ENCODE results near the gene CRYBA2. TPM values are rescaled to one million over a fixed set of nuclear protein-coding genes. Genes with fewer than 3 reads are reported as not detected.

CRYBA2 gene
- polyA plus RNA-seq, 2 donors: 0.47 to 0.49 TPM

DNA sequence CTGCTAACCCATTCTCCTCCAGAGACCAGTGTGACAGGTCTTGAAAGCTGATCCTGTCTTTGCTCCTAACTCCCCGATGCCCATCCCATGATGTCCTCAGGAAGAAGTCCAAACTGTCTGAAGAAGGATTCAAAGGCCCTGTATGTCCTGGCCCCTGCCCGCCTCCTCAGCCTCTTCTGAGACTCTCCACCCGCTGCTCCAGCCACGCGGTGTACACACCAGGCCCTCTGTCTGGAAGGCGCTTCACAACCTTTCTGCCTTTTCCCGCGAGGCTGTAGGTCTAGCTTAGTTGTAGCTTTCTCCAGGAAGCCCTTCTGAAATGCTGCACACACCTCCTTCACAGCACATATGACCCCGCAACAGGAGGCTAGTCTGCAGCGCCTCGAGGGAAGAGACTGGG lies 23.5 kb upstream of the CRYBA2 start:
- H3K36me3 ChIP-seq (ENCODE audit: control insufficient read depth in 2 of 2, insufficient read depth in 2 of 2, low read length in 1 of 2): no peaks in the 10 kb centered on the region
- no peaks in the 10 kb centered on the region for H3K27me3 ChIP-seq (ENCODE audit: control insufficient read depth in 1 of 2, insufficient read depth in 2 of 2, low read length in 2 of 2)
- no peak overlapping the region for H3K4me3 ChIP-seq (ENCODE audit: low read depth in 1 of 2, low read length in 2 of 2)
- H3K27ac ChIP-seq (ENCODE audit: low read depth in 2 of 2, low read length in 1 of 2): no peak overlapping the region
- H3K4me1 ChIP-seq (ENCODE audit: control insufficient read depth in 2 of 2, insufficient read depth in 2 of 2, low read length in 1 of 2): no peaks in the 10 kb centered on the region
- WGBS, 2 donors: 91 to 92% methylated on average over 11 of the region's 11 CpGs
- peaks cover 0 to 2% of the 10 kb centered on the region in 2 donors for H3K9me3 ChIP-seq (ENCODE audit: control insufficient read depth in 2 of 2, insufficient read depth in 1 of 2, low read depth in 1 of 2, low read length in 1 of 2)

- no peaks in the 10 kb centered on the region for H3K36me3 ChIP-seq (ENCODE audit: control insufficient read depth in 2 of 2, insufficient read depth in 2 of 2, low read length in 1 of 2)
- H3K4me3 ChIP-seq (ENCODE audit: low read depth in 1 of 2, low read length in 2 of 2): no peak overlapping the region
- no peaks in the 10 kb centered on the region for H3K4me1 ChIP-seq (ENCODE audit: control insufficient read depth in 2 of 2, insufficient read depth in 2 of 2, low read length in 1 of 2)
- no peak overlapping the region for H3K27ac ChIP-seq (ENCODE audit: low read depth in 2 of 2, low read length in 1 of 2)
- peaks cover 0 to 4% of the 10 kb centered on the region in 2 donors for H3K9me3 ChIP-seq (ENCODE audit: control insufficient read depth in 2 of 2, insufficient read depth in 1 of 2, low read depth in 1 of 2, low read length in 1 of 2)
- H3K27me3 ChIP-seq (ENCODE audit: control insufficient read depth in 1 of 2, insufficient read depth in 2 of 2, low read length in 2 of 2): no peaks in the 10 kb centered on the region
- WGBS, 2 donors: 84 to 87% methylated on average over 5 of the region's 5 CpGs
Observed at GRCh38 chr2:219010873-219011272, 17.7 kb upstream of the CRYBA2 start.

DNA sequence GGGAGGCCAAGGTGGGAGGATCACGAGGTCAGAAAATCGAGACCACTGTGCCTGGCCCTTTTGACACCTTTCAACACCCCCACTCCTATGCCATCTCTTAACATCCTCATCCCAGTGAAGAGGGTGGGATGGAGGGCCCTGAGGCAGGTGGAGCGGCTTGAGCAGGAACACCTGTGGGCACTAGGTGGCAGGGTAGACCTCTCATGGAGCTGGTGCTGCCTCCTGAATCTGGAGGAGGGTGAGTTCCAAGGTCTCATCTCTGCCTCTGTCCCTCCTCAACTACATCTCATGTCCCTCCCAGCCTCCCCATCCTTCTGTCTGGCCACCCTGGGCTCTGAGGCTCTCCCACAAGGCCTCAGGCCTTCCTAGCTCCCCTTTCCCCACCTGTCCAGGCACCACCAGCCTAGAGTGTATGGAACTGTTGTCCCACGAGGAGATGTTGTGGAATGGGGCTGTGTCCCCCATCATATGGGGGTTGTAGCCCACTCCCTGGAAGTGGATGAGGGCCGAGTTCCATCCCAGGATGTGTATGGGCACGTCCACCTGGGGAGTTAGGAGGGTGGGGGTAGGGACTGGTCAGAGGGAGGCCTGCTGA lies 17.0 kb upstream of the CRYBA2 start:
- Histone ChIP-seq H3K4me3 (ENCODE audit: low read depth in 1 of 2, low read length in 2 of 2) (no peak overlapping the region), H3K27me3 (ENCODE audit: control insufficient read depth in 1 of 2, insufficient read depth in 2 of 2, low read length in 2 of 2) (no peaks in the 10 kb centered on the region), H3K27ac (ENCODE audit: low read depth in 2 of 2, low read length in 1 of 2) (no peak overlapping the region), H3K4me1 (ENCODE audit: control insufficient read depth in 2 of 2, insufficient read depth in 2 of 2, low read length in 1 of 2) (no peaks in the 10 kb centered on the region), H3K9me3 (ENCODE audit: control insufficient read depth in 2 of 2, insufficient read depth in 1 of 2, low read depth in 1 of 2, low read length in 1 of 2) (peaks cover 0 to 4% of the 10 kb centered on the region in 2 donors), H3K36me3 (ENCODE audit: control insufficient read depth in 2 of 2, insufficient read depth in 2 of 2, low read length in 1 of 2) (no peaks in the 10 kb centered on the region)
- 42% methylated on average over 6 of the region's 6 CpGs for WGBS, 2 donors

DNA sequence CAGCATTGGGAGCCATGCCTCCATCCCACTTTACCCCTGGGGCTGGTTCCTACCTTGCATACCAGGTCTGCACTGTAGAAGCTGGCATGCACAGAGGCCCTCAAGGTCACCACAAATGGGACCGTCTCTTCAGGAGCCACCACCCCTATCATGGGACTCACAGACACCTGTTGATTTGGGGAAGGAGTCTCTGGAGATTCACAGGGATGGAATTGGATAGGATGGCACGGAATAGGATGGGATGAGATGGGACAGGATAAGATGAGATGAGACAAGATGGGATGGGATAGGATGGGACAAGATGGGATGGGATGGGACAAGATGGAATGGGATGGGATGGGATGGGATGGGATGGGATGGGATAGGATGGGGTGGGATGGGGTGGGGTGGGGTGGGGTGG lies 16.1 kb upstream of the CRYBA2 start:
- H3K36me3 ChIP-seq (ENCODE audit: control insufficient read depth in 2 of 2, insufficient read depth in 2 of 2, low read length in 1 of 2): no peaks in the 10 kb centered on the region
- 69 to 75% methylated on average over 2 of the region's 2 CpGs for WGBS, 2 donors
- H3K4me1 ChIP-seq (ENCODE audit: control insufficient read depth in 2 of 2, insufficient read depth in 2 of 2, low read length in 1 of 2): no peaks in the 10 kb centered on the region
- no peak overlapping the region for H3K4me3 ChIP-seq (ENCODE audit: low read depth in 1 of 2, low read length in 2 of 2)
- peaks cover 0 to 4% of the 10 kb centered on the region in 2 donors for H3K9me3 ChIP-seq (ENCODE audit: control insufficient read depth in 2 of 2, insufficient read depth in 1 of 2, low read depth in 1 of 2, low read length in 1 of 2)
- H3K27ac ChIP-seq (ENCODE audit: low read depth in 2 of 2, low read length in 1 of 2): no peak overlapping the region
- H3K27me3 ChIP-seq (ENCODE audit: control insufficient read depth in 1 of 2, insufficient read depth in 2 of 2, low read length in 2 of 2): no peaks in the 10 kb centered on the region

DNA sequence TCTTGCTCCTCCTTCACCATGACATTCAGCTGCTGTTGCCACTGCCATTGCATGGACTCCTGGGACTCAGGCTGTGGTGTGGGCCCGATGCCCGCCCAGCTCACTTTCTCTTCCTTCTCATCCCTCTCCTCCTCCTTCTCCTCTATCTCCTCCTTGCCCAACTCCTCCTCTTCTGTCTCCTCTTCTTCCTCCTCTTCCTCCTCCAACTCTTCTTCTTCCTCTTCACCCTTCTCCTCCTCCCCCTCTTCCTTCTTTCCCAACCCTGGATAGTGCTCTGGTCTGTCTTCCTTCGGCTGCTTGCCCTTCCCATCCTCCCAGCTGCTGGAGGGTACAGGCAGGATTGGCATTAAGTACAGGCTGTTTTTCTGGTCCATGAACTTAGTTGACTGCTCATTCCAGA lies 10.8 kb upstream of the CRYBA2 start:
- no peaks in the 10 kb centered on the region for H3K36me3 ChIP-seq (ENCODE audit: control insufficient read depth in 2 of 2, insufficient read depth in 2 of 2, low read length in 1 of 2)
- no peak overlapping the region for H3K4me3 ChIP-seq (ENCODE audit: low read depth in 1 of 2, low read length in 2 of 2)
- H3K27me3 ChIP-seq (ENCODE audit: control insufficient read depth in 1 of 2, insufficient read depth in 2 of 2, low read length in 2 of 2): peaks cover 0 to 7% of the 10 kb centered on the region in 2 donors
- 85 to 86% methylated on average over 3 of the region's 3 CpGs for WGBS, 2 donors
- no peak overlapping the region for H3K27ac ChIP-seq (ENCODE audit: low read depth in 2 of 2, low read length in 1 of 2)
- H3K9me3 ChIP-seq (ENCODE audit: control insufficient read depth in 2 of 2, insufficient read depth in 1 of 2, low read depth in 1 of 2, low read length in 1 of 2): no peaks in the 10 kb centered on the region
- peaks cover 6 to 11% of the 10 kb centered on the region in 2 donors for H3K4me1 ChIP-seq (ENCODE audit: control insufficient read depth in 2 of 2, insufficient read depth in 2 of 2, low read length in 1 of 2)

- no peak overlapping the region for H3K27ac ChIP-seq (ENCODE audit: low read depth in 2 of 2, low read length in 1 of 2)
- 15 to 17% methylated on average over 20 of the region's 20 CpGs for WGBS, 2 donors
- H3K27me3 ChIP-seq (ENCODE audit: control insufficient read depth in 1 of 2, insufficient read depth in 2 of 2, low read length in 2 of 2): peaks cover 0 to 7% of the 10 kb centered on the region in 2 donors
- no peaks in the 10 kb centered on the region for H3K9me3 ChIP-seq (ENCODE audit: control insufficient read depth in 2 of 2, insufficient read depth in 1 of 2, low read depth in 1 of 2, low read length in 1 of 2)
- H3K36me3 ChIP-seq (ENCODE audit: control insufficient read depth in 2 of 2, insufficient read depth in 2 of 2, low read length in 1 of 2): no peaks in the 10 kb centered on the region
- peaks cover 6 to 13% of the 10 kb centered on the region in 2 donors for H3K4me1 ChIP-seq (ENCODE audit: control insufficient read depth in 2 of 2, insufficient read depth in 2 of 2, low read length in 1 of 2)
- H3K4me3 ChIP-seq (ENCODE audit: low read depth in 1 of 2, low read length in 2 of 2): peak overlapping the region in 1 of 2 donors; percentile 46
Observed at GRCh38 chr2:219003267-219003634, 10.0 kb upstream of the CRYBA2 start.

GRCh38 chr2:219002395-219003266 lies 9.4 kb upstream of the CRYBA2 start:
- WGBS, 2 donors: 2 to 3% methylated on average over 64 to 72 of the region's 72 CpGs
- Histone ChIP-seq H3K4me3 (ENCODE audit: low read depth in 1 of 2, low read length in 2 of 2) (peak overlapping the region; percentile 46 to 50), H3K9me3 (ENCODE audit: control insufficient read depth in 2 of 2, insufficient read depth in 1 of 2, low read depth in 1 of 2, low read length in 1 of 2) (no peaks in the 10 kb centered on the region), H3K27ac (ENCODE audit: low read depth in 2 of 2, low read length in 1 of 2) (peak overlapping the region; percentile 24 to 66), H3K27me3 (ENCODE audit: control insufficient read depth in 1 of 2, insufficient read depth in 2 of 2, low read length in 2 of 2) (peaks cover 0 to 7% of the 10 kb centered on the region in 2 donors), H3K4me1 (ENCODE audit: control insufficient read depth in 2 of 2, insufficient read depth in 2 of 2, low read length in 1 of 2) (peaks cover 6 to 15% of the 10 kb centered on the region in 2 donors), H3K36me3 (ENCODE audit: control insufficient read depth in 2 of 2, insufficient read depth in 2 of 2, low read length in 1 of 2) (no peaks in the 10 kb centered on the region)

- Histone ChIP-seq H3K27me3 (ENCODE audit: control insufficient read depth in 1 of 2, insufficient read depth in 2 of 2, low read length in 2 of 2) (peaks cover 0 to 7% of the 10 kb centered on the region in 2 donors), H3K9me3 (ENCODE audit: control insufficient read depth in 2 of 2, insufficient read depth in 1 of 2, low read depth in 1 of 2, low read length in 1 of 2) (no peaks in the 10 kb centered on the region), H3K27ac (ENCODE audit: low read depth in 2 of 2, low read length in 1 of 2) (peak overlapping the region; percentile 55 to 74), H3K4me3 (ENCODE audit: low read depth in 1 of 2, low read length in 2 of 2) (peak overlapping the region; percentile 46 to 50), H3K4me1 (ENCODE audit: control insufficient read depth in 2 of 2, insufficient read depth in 2 of 2, low read length in 1 of 2) (peaks cover 6 to 17% of the 10 kb centered on the region in 2 donors), H3K36me3 (ENCODE audit: control insufficient read depth in 2 of 2, insufficient read depth in 2 of 2, low read length in 1 of 2) (no peaks in the 10 kb centered on the region)
- 1 to 2% methylated on average over 40 to 70 of the region's 70 CpGs for WGBS, 2 donors
Observed at GRCh38 chr2:219001577-219002394, 8.6 kb upstream of the CRYBA2 start.

DNA sequence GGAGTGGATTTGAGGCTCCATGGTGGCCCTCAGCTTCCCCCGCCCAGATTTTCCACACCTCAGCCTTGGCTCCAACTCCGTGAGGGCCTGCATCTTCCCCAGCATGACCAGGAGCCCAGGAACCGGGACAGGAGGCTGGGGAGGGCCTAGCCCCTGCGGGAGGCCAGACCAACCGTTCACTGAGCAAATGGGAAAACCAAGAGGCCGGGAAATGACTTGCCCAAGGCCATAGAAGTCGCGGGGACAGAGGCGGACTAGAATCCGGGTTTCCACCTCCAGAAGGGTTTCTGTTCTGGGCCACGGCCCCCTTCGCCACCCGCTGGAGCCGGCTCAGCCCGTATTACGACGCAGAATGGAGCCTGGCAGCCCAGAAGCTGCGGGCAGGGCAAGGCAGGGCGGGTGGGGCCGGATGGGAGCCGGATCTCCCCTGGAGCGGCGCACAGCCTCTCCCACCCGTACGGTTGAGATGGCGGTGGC lies 7.9 kb upstream of the CRYBA2 start:
- H3K36me3 ChIP-seq (ENCODE audit: control insufficient read depth in 2 of 2, insufficient read depth in 2 of 2, low read length in 1 of 2): no peaks in the 10 kb centered on the region
- peak overlapping the region; percentile 46 to 50 for H3K4me3 ChIP-seq (ENCODE audit: low read depth in 1 of 2, low read length in 2 of 2)
- WGBS, 2 donors: 9 to 12% methylated on average over 21 to 26 of the region's 26 CpGs
- peaks cover 6 to 20% of the 10 kb centered on the region in 2 donors for H3K4me1 ChIP-seq (ENCODE audit: control insufficient read depth in 2 of 2, insufficient read depth in 2 of 2, low read length in 1 of 2)
- no peaks in the 10 kb centered on the region for H3K9me3 ChIP-seq (ENCODE audit: control insufficient read depth in 2 of 2, insufficient read depth in 1 of 2, low read depth in 1 of 2, low read length in 1 of 2)
- peak overlapping the region; percentile 55 to 74 for H3K27ac ChIP-seq (ENCODE audit: low read depth in 2 of 2, low read length in 1 of 2)
- H3K27me3 ChIP-seq (ENCODE audit: control insufficient read depth in 1 of 2, insufficient read depth in 2 of 2, low read length in 2 of 2): peaks cover 0 to 7% of the 10 kb centered on the region in 2 donors

Measured in esophagus (tissue), 2 donors.